ENCODE data around the gene PTPRB. TPM values are rescaled to one million over a fixed set of nuclear protein-coding genes. Genes with fewer than 3 reads are reported as not detected.

PTPRB gene
- total RNA-seq, 1 donor from 2014 or later: 91.4 TPM

DNA sequence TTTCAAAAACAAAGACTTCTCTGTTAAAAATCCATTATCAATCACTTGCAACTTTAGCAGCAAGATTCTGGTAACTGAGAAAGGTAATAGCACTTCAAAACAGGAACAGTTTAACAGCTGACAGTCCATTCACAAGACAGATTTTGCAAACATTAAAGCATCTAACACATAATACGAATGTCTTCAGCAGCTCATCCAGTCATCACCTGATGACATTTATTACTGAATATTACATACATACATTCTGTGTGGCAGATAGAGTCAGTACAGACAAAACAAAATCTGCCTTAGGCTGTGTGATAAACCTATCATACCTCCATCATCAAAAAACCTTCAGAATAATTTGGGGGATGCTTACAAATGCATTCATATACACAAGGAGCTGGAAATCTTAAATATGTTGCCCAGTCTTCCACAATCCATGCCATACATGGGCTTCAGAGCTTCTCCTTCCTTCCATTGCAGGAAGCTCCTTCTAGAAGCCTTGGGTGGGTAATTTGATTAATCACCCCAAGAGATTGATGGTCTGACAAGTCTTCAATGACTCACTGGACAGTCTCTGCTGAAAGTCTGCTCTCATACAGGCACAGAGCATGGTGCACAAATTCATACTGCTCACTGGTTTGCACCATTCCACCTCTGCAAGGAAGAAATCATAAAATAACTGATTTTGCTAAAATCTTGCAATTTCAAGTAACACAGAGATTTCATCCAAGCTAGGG lies 1.6 kb upstream of the PTPRB start:
- DNase-seq: no peak
- intact Hi-C loops (cut with DNase I): no loop called here
- Histone ChIP-seq H3K27me3 (ENCODE audit: low read depth) (no peaks in the 10 kb centered on the region), H3K4me3 (no peak overlapping the region), H3K9me3 (no peaks in the 10 kb centered on the region), H3K36me3 (no peaks in the 10 kb centered on the region), H3K4me1 (no peaks in the 10 kb centered on the region), H3K27ac (no peak overlapping the region)
- TF ChIP-seq, protein P1, sequence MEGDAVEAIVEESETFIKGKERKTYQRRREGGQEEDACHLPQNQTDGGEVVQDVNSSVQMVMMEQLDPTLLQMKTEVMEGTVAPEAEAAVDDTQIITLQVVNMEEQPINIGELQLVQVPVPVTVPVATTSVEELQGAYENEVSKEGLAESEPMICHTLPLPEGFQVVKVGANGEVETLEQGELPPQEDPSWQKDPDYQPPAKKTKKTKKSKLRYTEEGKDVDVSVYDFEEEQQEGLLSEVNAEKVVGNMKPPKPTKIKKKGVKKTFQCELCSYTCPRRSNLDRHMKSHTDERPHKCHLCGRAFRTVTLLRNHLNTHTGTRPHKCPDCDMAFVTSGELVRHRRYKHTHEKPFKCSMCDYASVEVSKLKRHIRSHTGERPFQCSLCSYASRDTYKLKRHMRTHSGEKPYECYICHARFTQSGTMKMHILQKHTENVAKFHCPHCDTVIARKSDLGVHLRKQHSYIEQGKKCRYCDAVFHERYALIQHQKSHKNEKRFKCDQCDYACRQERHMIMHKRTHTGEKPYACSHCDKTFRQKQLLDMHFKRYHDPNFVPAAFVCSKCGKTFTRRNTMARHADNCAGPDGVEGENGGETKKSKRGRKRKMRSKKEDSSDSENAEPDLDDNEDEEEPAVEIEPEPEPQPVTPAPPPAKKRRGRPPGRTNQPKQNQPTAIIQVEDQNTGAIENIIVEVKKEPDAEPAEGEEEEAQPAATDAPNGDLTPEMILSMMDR (IDR thresholded peaks at IDR 0.05): no peak
- ATAC-seq: no peak

DNA sequence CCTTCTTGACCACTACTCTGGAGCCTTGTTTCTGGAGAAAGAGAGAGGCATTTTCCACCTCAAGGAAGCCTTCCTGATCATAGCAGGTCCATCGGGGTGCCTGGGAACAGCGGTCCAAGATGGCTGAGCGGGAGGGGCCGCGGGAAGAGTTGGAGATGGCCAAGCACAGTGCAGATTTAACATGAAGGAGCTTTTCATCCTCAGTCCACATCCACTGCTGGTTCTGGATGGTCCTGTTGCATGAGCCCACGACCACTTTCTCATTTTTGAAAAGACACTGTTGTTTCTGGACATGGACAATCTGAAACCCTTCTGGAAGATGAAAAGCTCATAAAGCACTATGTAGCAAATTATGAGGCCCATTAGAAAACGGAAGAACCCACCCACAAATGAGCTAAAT lies 1.5 kb downstream of the PTPRB start:
- Histone ChIP-seq H3K4me1 (no peaks in the 10 kb centered on the region), H3K4me3 (peak overlapping the region; percentile 38), H3K27me3 (ENCODE audit: low read depth) (no peaks in the 10 kb centered on the region), H3K9me3 (no peaks in the 10 kb centered on the region), H3K36me3 (no peaks in the 10 kb centered on the region), H3K27ac (no peak overlapping the region)
- TF ChIP-seq, protein P1 (IDR thresholded peaks at IDR 0.05): no peak
- ATAC-seq (no peak), DNase-seq (no peak)
- intact Hi-C loops (cut with DNase I): no loop called here

DNA sequence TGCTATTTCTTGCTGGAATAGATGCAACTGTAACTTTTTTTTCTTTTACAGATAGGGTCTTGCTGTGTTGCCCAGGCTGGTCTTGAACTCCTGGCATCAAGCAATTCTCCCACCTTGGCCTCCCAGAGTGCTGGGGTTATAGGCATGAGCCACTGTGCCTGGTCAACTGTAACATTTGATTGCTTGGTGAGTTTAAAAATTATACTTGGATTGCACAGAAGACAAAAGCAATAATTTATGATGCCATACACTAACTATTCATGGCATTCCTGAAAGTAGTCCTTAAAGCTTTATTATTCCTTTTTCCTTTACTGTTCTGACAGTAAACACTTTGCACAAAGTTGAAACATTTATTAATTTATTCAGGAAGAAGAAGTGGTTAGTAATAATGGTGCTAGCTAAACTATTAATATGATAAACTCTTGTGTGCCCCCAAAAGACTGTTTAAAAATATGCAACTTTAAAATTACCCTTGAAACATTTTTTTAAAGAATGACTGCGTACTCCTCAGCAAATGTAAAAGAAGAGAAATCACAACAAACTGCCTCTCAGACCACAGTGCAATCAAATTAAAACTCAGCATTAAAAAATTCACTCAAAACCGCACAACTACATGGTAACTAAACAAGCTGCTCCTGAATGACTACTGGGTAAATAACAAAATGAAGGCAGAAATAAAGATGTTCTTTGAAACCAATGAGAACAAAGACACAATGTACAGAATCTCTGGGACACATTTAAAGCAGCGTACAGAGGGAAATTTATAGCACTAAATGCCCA lies 8.3 kb downstream of the PTPRB start:
- intact Hi-C loops (cut with DNase I): no loop called here
- no peak for ATAC-seq

DNA sequence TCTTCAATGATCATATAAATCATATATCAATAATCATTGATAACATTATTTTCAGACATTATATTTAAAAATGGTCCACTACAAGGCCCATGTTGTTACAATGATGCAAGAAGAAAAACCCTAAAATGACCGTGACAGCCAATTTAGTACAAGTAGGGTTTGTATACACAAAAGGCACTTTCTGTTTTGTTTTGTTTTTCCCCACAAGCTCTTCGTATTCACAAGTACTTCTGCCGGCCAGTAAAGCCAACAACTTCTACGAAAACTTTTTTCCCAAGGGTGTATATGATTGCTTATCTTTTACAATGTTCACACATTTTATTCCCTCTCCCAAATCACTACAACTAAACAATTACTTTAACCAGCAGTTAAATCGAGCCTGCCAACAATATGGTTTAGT lies 9.6 kb downstream of the PTPRB start:
- Histone ChIP-seq H3K27me3 (ENCODE audit: low read depth) (no peaks in the 10 kb centered on the region), H3K4me1 (no peaks in the 10 kb centered on the region), H3K9me3 (no peaks in the 10 kb centered on the region), H3K27ac (no peak overlapping the region), H3K4me3 (peak overlapping the region; percentile 27), H3K36me3 (no peaks in the 10 kb centered on the region)
- intact Hi-C loops (cut with DNase I): no loop called here
- ATAC-seq (no peak), DNase-seq (no peak)
- TF ChIP-seq, protein P1 (IDR thresholded peaks at IDR 0.05): no peak

More for the DNA sequence above, 8.3 kb downstream of the PTPRB start:
- no peak for DNase-seq
- H3K4me3 ChIP-seq: no peak overlapping the region
- H3K9me3 ChIP-seq: no peaks in the 10 kb centered on the region
- H3K27ac ChIP-seq: no peak overlapping the region
- H3K27me3 ChIP-seq (ENCODE audit: low read depth): no peaks in the 10 kb centered on the region
- no peaks in the 10 kb centered on the region for H3K4me1 ChIP-seq
- TF ChIP-seq, protein P1 (IDR thresholded peaks at IDR 0.05): no peak
- H3K36me3 ChIP-seq: no peaks in the 10 kb centered on the region

DNA sequence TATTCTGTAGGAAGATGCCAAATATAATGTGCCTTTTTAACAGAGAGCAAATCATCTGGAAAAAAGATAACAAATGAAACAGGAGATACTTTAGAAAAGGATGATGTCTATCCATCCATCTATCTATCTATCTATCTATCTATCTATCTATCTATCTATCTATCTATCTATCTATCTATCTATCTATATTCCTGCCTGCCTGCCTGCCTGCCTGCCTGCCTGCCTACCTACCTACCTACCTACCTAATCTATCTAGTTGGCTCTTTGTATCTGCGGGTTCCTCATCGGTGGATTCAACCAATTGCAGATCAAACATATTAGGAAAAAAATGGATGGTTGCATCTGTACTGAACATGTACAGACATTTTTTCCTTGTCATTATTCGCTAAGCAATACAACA lies 11.0 kb downstream of the PTPRB start:
- H3K27me3 ChIP-seq (ENCODE audit: low read depth): no peaks in the 10 kb centered on the region

More for the DNA sequence above, 11.0 kb downstream of the PTPRB start:
- Histone ChIP-seq H3K4me1 (no peaks in the 10 kb centered on the region), H3K36me3 (no peaks in the 10 kb centered on the region), H3K9me3 (no peaks in the 10 kb centered on the region), H3K4me3 (no peak overlapping the region), H3K27ac (no peak overlapping the region)
- ATAC-seq: no peak
- TF ChIP-seq, protein P1 (IDR thresholded peaks at IDR 0.05): no peak
- intact Hi-C loops (cut with DNase I): no loop called here
- no peak for DNase-seq
